HEK293T (cell line): ENCODE data around the gene DVL1.

ENCODE experiments used
- CTCF ChIA-PET: fragments of 350-600 bp; formaldehyde crosslinking; extraction: SDS; loops from one replicate; lab custom pipeline; 2021; ENCODE audit warnings: antibody characterized with exemption, inconsistent platforms; lab: Yijun Ruan, JAX
- POLR2A ChIA-PET: fragments of 350-600 bp; formaldehyde crosslinking; extraction: SDS; loops from one replicate; lab custom pipeline; 2020; ENCODE audit warnings: antibody characterized with exemption, inconsistent platforms; lab: Yijun Ruan, JAX
- DNase-seq: peaks from one replicate; pipeline ENCODE4 v3.0.0; 2012; ENCODE audit warnings: mixed read lengths; ENCODE audit errors: extremely low spot score
- TF ChIP-seq, protein P1 (sequence below): fragments of 450-650 bp; IDR thresholded peaks from 2 replicates; pipeline ENCODE4 v1.6.1; 2016

Gene DVL1

DNA sequence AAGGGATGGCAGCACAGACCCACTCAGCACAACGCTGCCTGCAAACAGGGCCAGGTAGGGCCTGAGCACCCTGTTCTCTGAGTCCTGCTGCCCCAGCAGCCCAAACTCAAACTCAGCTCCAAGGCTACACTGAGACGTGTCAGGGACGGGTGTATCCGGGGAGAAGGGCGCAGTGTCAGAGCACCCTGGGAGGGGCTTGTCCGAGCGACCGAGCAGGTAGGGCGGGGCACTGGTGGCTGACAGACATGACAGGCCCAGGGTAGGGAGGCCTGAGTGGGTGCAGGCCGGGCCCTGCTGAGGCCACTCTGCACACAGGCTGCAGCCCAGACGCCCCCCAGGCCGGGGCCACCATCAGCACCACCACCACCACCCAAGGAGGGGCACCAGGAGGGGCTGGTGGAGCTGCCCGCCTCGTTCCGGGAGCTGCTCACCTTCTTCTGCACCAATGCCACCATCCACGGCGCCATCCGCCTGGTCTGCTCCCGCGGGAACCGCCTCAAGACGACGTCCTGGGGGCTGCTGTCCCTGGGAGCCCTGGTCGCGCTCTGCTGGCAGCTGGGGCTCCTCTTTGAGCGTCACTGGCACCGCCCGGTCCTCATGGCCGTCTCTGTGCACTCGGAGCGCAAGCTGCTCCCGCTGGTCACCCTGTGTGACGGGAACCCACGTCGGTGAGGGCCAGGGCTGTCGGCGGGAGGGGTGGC, 63.5 kb downstream of the DVL1 start:
- POLR2A ChIA-PET: interaction anchor here (2.1 kb wide), 1 partner anchor 12 kb away, joined by 8 read pairs; the partner anchor contains the start of gene UBE2J2
- TF ChIP-seq, protein P1, sequence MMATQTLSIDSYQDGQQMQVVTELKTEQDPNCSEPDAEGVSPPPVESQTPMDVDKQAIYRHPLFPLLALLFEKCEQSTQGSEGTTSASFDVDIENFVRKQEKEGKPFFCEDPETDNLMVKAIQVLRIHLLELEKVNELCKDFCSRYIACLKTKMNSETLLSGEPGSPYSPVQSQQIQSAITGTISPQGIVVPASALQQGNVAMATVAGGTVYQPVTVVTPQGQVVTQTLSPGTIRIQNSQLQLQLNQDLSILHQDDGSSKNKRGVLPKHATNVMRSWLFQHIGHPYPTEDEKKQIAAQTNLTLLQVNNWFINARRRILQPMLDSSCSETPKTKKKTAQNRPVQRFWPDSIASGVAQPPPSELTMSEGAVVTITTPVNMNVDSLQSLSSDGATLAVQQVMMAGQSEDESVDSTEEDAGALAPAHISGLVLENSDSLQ: no peak
- CTCF ChIA-PET: no interaction called here
- no peak for DNase-seq
